ENCODE data around the gene NR2F1. TPM values are rescaled to one million over a fixed set of nuclear protein-coding genes. Genes with fewer than 3 reads are reported as not detected.
A peak's percentile ranks its signal among the peaks of the same experiment; 100 is the strongest.

NR2F1 gene
- total RNA-seq, 2 donors from 2014 or later, result 16.9 to 33.0 TPM

- peak overlapping the region in 2 of 4 donors; percentile 9 to 21 for H3K27ac ChIP-seq
- no peaks in the 10 kb centered on the region for H3K36me3 ChIP-seq (replicated peaks in 1 of 2; ENCODE audit: insufficient read depth in 1 of 2, low read depth in 2 of 2)
- peak overlapping the region in 1 of 2 donors; percentile 27 for H3K4me3 ChIP-seq
- H3K4me1 ChIP-seq, result peaks cover 25% of the 10 kb centered on the region
- peaks cover 0 to 4% of the 10 kb centered on the region in 2 donors for H3K27me3 ChIP-seq
- DNase-seq (no peak), ATAC-seq (no peak)
- 31 to 34% methylated on average over 13 of the region's 13 CpGs for WGBS, 2 donors
- intact Hi-C loops (cut with DNase I), result no loop called here
- TF ChIP-seq POLR2A (IDR thresholded peaks at IDR 0.05), result no peak
- no peak for TF ChIP-seq CTCF (IDR thresholded peaks at IDR 0.05)
- no peaks in the 10 kb centered on the region for H3K9me3 ChIP-seq
These were observed 2.9 kb downstream of the NR2F1 start for GRCh38 chr5:93585767-93586385.

GRCh38 chr5:93586736-93587596 is 3.9 kb downstream of the NR2F1 start:
- no peak for DNase-seq
- intact Hi-C loops (cut with DNase I), result no loop called here
- 60 to 76% methylated on average over 11 of the region's 11 CpGs for WGBS, 2 donors
- Histone ChIP-seq H3K27ac (no peak overlapping the region), H3K27me3 (peaks cover 0 to 4% of the 10 kb centered on the region in 2 donors), H3K36me3 (replicated peaks in 1 of 2; ENCODE audit: insufficient read depth in 1 of 2, low read depth in 2 of 2) (no peaks in the 10 kb centered on the region), H3K4me3 (no peak overlapping the region), H3K9me3 (no peaks in the 10 kb centered on the region), H3K4me1 (peaks cover 18% of the 10 kb centered on the region)
- ATAC-seq, result no peak
- TF ChIP-seq POLR2A (IDR thresholded peaks at IDR 0.05) (no peak), CTCF (IDR thresholded peaks at IDR 0.05) (no peak)

GRCh38 chr5:93587597-93588351 is 4.8 kb downstream of the NR2F1 start:
- Histone ChIP-seq H3K4me3 (no peak overlapping the region), H3K36me3 (replicated peaks in 1 of 2; ENCODE audit: insufficient read depth in 1 of 2, low read depth in 2 of 2) (no peaks in the 10 kb centered on the region), H3K27me3 (peaks cover 0 to 4% of the 10 kb centered on the region in 2 donors), H3K4me1 (peaks cover 11% of the 10 kb centered on the region), H3K27ac (no peak overlapping the region), H3K9me3 (no peaks in the 10 kb centered on the region)
- 53 to 74% methylated on average over 52 to 59 of the region's 59 CpGs for WGBS, 2 donors
- intact Hi-C loops (cut with DNase I), result no loop called here
- TF ChIP-seq CTCF (IDR thresholded peaks at IDR 0.05) (no peak), POLR2A (IDR thresholded peaks at IDR 0.05) (no peak)
- no peak for ATAC-seq
- DNase-seq, result no peak

- peaks cover 0 to 4% of the 10 kb centered on the region in 2 donors for H3K27me3 ChIP-seq
- ATAC-seq (no peak), DNase-seq (no peak)
- intact Hi-C loops (cut with DNase I), result no loop called here
- no peak for TF ChIP-seq POLR2A (IDR thresholded peaks at IDR 0.05)
- TF ChIP-seq CTCF (IDR thresholded peaks at IDR 0.05), result no peak
- H3K9me3 ChIP-seq, result no peaks in the 10 kb centered on the region
- no peak overlapping the region for H3K4me3 ChIP-seq
- 52 to 69% methylated on average over 57 to 64 of the region's 78 CpGs for WGBS, 2 donors
- no peaks in the 10 kb centered on the region for H3K36me3 ChIP-seq (replicated peaks in 1 of 2; ENCODE audit: insufficient read depth in 1 of 2, low read depth in 2 of 2)
- H3K27ac ChIP-seq, result no peak overlapping the region
- H3K4me1 ChIP-seq, result peaks cover 3% of the 10 kb centered on the region
These were observed 5.5 kb downstream of the NR2F1 start for GRCh38 chr5:93588352-93589151.
